ENCODE results near the gene RAI14.

RAI14 gene

DNA sequence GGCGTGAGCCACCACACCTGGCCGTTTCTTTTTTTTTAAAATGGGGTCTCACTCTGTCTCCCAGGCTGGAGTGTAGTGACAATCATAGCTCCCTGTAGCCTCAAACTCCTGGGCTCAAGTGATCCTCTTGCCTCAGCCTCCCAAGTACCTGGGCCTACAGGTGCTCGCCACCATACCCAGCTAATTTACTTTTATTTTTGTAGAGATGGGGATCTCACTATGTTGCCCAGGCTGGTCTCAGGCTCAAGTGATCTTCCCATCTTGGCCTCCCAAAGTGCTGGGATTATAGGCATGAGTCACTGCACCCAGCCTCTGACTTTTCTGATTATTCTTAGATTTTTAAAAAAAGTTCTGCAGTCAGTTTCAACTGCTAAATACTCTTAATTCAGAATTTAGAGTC lies 21.3 kb downstream of the RAI14 start:
- no peaks in the 10 kb centered on the region for H3K27me3 Mint-ChIP-seq
- no peak for DNase-seq
- no peaks in the 10 kb centered on the region for H3K4me1 Mint-ChIP-seq
- no peak overlapping the region for H3K4me3 Mint-ChIP-seq
- no peak for ATAC-seq (replicated peaks)
- no peaks in the 10 kb centered on the region for H3K36me3 Mint-ChIP-seq
- H3K9me3 Mint-ChIP-seq = no peaks in the 10 kb centered on the region
- H3K27ac Mint-ChIP-seq = no peak overlapping the region

DNA sequence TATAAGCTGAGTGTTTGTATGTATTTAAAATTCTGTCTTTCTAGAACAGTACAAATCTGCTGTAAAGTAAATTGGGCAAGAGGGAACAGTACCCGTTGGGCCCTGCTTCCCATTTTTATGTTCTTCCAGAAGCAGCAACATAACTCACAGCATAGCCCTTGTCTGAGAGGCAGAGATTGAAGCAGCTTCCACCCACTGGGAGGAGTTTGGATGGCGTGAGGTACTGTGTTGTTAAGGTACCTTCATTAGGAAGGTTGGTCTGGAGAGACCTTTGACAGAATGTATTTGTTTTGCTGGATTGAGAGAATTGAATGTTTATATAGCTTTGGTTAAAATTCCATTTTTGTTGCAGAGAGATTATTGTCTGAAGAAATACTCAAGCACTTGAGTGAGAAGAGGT lies 24.8 kb downstream of the RAI14 start:
- no peak overlapping the region for H3K4me3 Mint-ChIP-seq
- no peaks in the 10 kb centered on the region for H3K4me1 Mint-ChIP-seq
- DNase-seq = no peak
- no peaks in the 10 kb centered on the region for H3K9me3 Mint-ChIP-seq
- H3K36me3 Mint-ChIP-seq = no peaks in the 10 kb centered on the region
- no peaks in the 10 kb centered on the region for H3K27me3 Mint-ChIP-seq
- H3K27ac Mint-ChIP-seq = no peak overlapping the region
- no peak for ATAC-seq (replicated peaks)

DNA sequence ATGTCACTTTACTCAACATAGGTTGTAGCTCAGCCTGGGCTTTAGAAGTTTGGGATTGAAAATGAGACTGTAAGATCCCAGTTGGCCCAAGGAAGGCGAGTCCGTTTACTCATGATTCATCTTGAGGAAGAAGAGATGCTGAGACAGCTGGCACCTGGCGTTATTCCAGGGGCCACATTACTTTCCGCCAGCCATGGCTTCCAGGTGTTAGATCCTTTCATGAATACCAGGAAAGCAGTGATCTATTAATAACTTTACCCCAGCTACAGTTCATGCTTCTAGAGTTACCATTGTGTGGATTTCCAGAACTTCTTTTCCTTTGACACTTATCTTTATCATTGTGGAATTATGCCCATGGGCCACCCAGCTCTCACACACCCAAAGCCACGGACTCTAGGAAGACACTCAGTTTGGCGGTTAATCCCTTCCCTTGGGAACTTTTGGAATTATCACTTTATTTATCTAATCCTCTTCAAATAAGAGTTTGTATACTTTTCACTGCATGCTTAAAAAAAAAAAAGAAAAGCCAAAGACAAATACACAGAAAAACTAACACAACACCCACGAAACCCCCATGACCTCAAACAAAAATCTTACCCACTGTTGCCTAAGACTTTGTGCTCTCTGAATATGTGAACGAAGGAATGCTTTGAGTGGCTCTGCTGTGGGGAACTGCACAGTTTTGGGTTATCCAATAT lies 26.9 kb downstream of the RAI14 start:
- ATAC-seq (replicated peaks) (no peak), DNase-seq (no peak)
- Mint-ChIP-seq H3K4me3 (no peak overlapping the region), H3K27me3 (no peaks in the 10 kb centered on the region), H3K27ac (no peak overlapping the region), H3K9me3 (no peaks in the 10 kb centered on the region), H3K36me3 (no peaks in the 10 kb centered on the region), H3K4me1 (no peaks in the 10 kb centered on the region)

DNA sequence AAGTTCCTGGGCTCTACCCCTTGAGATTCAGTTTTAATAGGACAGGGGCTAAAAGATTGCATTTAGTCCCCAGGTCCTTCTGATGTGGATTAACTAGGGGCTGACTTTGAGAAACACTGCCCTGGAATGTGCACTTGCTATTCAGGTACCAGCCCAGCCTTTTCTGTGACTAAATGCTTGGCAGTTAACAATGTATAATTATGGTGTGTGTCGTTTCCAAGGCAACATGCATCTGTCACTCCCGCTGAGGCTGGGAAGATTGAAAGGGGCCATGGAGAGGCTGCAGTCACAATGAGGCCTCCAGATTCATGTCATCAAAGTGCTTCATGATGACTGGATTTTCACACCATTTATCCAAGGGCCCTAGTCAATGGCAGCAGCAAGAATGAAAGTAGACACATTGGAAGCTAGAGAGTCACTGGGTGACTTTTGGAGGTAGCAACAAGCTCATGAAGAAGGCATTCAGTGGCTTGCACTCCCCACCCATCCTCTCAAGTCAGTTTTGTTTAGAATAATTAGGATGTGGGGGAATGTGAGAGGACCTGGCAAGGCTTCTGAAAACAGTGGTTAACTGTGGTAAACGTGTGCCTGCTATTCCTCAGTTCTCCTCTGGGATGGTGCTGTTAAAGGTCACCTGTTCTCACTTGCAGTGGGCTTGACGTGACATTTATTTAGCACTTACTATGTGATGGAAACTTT lies 28.3 kb downstream of the RAI14 start:
- H3K4me1 Mint-ChIP-seq = no peaks in the 10 kb centered on the region
- no peaks in the 10 kb centered on the region for H3K36me3 Mint-ChIP-seq
- H3K27me3 Mint-ChIP-seq = no peaks in the 10 kb centered on the region
- H3K27ac Mint-ChIP-seq = no peak overlapping the region
- H3K9me3 Mint-ChIP-seq = no peaks in the 10 kb centered on the region
- no peak for DNase-seq
- ATAC-seq (replicated peaks) = no peak
- no peak overlapping the region for H3K4me3 Mint-ChIP-seq

- DNase-seq (no peak), ATAC-seq (replicated peaks) (no peak)
- no peaks in the 10 kb centered on the region for H3K27me3 Mint-ChIP-seq
- H3K4me1 Mint-ChIP-seq = no peaks in the 10 kb centered on the region
- H3K4me3 Mint-ChIP-seq = no peak overlapping the region
- H3K27ac Mint-ChIP-seq = no peak overlapping the region
- H3K36me3 Mint-ChIP-seq = no peaks in the 10 kb centered on the region
- no peaks in the 10 kb centered on the region for H3K9me3 Mint-ChIP-seq
Observed at GRCh38 chr5:34684980-34685352, 28.8 kb downstream of the RAI14 start.

GRCh38 chr5:34685485-34686165 lies 29.5 kb downstream of the RAI14 start:
- Mint-ChIP-seq H3K9me3 (no peaks in the 10 kb centered on the region), H3K27ac (no peak overlapping the region), H3K27me3 (no peaks in the 10 kb centered on the region), H3K4me1 (no peaks in the 10 kb centered on the region), H3K4me3 (no peak overlapping the region), H3K36me3 (no peaks in the 10 kb centered on the region)
- no peak for DNase-seq
- no peak for ATAC-seq (replicated peaks)

DNA sequence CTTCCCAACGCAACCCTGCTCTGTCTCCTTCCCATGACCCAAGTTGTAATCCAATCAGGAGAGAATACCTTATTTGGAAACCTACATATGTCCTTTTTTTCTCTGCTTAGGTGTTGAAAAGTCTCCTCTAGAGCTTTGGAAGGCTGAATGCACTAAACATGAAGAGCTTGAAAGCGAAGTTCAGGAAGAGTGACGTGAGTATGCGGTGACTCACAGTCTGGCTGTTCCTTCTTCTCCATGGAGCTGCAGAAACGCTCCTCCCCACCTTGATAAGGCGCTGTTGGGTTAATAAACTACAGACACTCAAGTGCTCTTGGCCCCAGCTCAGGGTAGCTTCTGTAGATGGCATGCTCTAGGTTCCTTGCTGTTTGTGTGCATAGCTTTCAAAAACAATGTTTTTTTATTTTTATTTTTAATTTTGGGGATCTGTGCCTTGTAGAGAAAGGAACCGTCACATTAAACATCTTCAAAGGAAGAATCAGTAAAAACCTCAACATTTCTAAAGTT lies 30.7 kb downstream of the RAI14 start:
- Mint-ChIP-seq H3K4me1 (no peaks in the 10 kb centered on the region), H3K9me3 (no peaks in the 10 kb centered on the region), H3K4me3 (no peak overlapping the region), H3K27ac (no peak overlapping the region), H3K27me3 (no peaks in the 10 kb centered on the region), H3K36me3 (no peaks in the 10 kb centered on the region)
- no peak for DNase-seq
- ATAC-seq (replicated peaks) = no peak

- Mint-ChIP-seq H3K36me3 (no peaks in the 10 kb centered on the region), H3K4me1 (no peaks in the 10 kb centered on the region), H3K4me3 (no peak overlapping the region), H3K27ac (no peak overlapping the region), H3K9me3 (no peaks in the 10 kb centered on the region), H3K27me3 (no peaks in the 10 kb centered on the region)
- ATAC-seq (replicated peaks) = no peak
- DNase-seq = no peak
Observed at GRCh38 chr5:34687269-34688011, 31.3 kb downstream of the RAI14 start.

DNA sequence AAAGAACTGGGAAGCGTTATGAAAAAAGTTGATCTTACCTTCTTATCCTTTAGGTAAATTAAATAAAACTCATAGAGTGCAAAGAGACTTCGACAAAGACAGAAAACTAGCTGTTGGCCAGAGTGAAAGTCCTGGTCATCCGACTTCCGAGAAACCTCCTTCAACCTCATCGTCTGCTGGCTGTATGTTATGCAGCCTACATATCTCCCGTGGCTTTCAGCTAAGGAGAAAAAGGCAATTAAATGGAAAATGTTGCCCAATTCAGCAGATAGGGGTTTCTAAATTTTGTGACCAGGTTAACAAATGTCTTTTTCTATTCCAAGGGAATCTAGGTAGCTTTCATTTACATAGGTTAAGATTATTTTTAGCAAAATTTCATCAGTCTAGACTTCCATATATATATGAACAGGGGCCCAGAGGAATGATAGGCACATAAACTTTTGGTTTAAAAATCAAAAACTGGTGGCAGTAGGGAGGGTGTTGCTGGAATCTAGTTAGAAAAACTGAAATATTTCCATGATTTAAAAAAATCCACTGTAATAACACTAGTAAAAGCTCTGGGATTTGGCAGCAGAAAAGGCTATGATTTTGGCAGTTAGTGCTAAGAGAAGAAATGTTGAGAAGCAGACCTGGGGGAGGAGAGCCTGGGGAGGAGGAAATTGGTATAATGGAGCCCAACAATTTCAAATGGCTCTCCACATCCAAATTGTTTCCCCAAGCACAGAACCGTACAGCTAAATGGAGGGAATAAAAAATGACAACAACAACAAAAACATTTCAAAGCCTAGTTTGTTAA lies 32.1 kb downstream of the RAI14 start:
- no peak overlapping the region for H3K4me3 Mint-ChIP-seq
- ATAC-seq (replicated peaks) (no peak), DNase-seq (no peak)
- no peaks in the 10 kb centered on the region for H3K4me1 Mint-ChIP-seq
- no peaks in the 10 kb centered on the region for H3K36me3 Mint-ChIP-seq
- H3K9me3 Mint-ChIP-seq = no peaks in the 10 kb centered on the region
- H3K27me3 Mint-ChIP-seq = no peaks in the 10 kb centered on the region
- H3K27ac Mint-ChIP-seq = no peak overlapping the region

GRCh38 chr5:34690301-34690700 lies 34.2 kb downstream of the RAI14 start:
- Mint-ChIP-seq H3K27me3 (no peaks in the 10 kb centered on the region), H3K9me3 (no peaks in the 10 kb centered on the region), H3K27ac (no peak overlapping the region), H3K4me1 (no peaks in the 10 kb centered on the region), H3K36me3 (no peaks in the 10 kb centered on the region), H3K4me3 (no peak overlapping the region)
- ATAC-seq (replicated peaks) = no peak
- no peak for DNase-seq

GRCh38 chr5:34690898-34691297 lies 34.8 kb downstream of the RAI14 start:
- Mint-ChIP-seq H3K27ac (no peak overlapping the region), H3K4me1 (no peaks in the 10 kb centered on the region), H3K9me3 (no peaks in the 10 kb centered on the region), H3K27me3 (no peaks in the 10 kb centered on the region), H3K36me3 (no peaks in the 10 kb centered on the region), H3K4me3 (no peak overlapping the region)
- ATAC-seq (replicated peaks) (no peak), DNase-seq (no peak)

GRCh38 chr5:34691326-34691725 lies 35.2 kb downstream of the RAI14 start:
- Mint-ChIP-seq H3K27ac (no peak overlapping the region), H3K4me3 (no peak overlapping the region), H3K27me3 (no peaks in the 10 kb centered on the region), H3K9me3 (peaks cover 0 to under 1% of the 10 kb centered on the region in 2 donors), H3K4me1 (no peaks in the 10 kb centered on the region), H3K36me3 (no peaks in the 10 kb centered on the region)
- DNase-seq (no peak), ATAC-seq (replicated peaks) (no peak)

DNA sequence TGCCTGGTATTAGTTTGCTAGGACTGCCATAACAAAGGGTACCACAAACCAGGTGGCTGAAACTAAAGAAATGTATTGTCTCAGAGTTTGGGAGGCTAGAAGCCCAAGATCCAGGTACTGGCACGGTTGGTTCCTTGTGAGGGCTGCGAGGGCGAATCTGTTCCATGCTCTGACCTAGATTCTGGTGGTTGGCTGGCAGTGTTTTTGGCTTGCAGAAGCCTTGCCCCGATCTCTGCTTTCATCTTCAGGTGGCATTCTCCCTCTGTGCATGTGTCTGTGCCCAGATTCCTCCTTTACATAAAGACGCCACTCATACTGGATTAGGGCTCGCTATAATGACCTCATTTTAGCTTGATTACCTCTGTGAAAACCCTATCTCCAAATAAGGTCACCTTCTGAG lies 36.7 kb downstream of the RAI14 start:
- Mint-ChIP-seq H3K27me3 (no peaks in the 10 kb centered on the region), H3K9me3 (peaks cover 0 to 1% of the 10 kb centered on the region in 2 donors), H3K36me3 (no peaks in the 10 kb centered on the region), H3K4me3 (no peak overlapping the region), H3K4me1 (no peaks in the 10 kb centered on the region), H3K27ac (no peak overlapping the region)
- no peak for ATAC-seq (replicated peaks)
- no peak for DNase-seq

DNA sequence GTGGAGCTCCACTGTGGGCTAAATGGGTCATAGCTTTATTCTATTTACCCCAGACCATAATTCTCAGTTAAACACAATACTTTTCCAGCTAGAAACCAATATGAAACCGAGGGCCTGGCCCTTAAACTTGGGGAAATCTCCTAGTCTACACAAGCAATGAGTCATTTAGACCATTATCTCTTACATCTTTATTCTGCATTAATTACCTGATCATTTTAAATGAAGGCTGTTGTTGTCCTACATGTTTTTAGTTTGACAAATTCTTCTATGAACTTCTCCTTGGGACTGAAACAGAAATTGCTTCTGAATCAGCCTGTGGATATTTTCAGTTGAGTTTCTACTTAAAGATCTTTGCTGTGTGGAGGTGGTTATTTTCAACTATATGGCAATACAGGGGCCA lies 37.9 kb downstream of the RAI14 start:
- H3K4me3 Mint-ChIP-seq = no peak overlapping the region
- ATAC-seq (replicated peaks) (no peak), DNase-seq (no peak)
- no peaks in the 10 kb centered on the region for H3K27me3 Mint-ChIP-seq
- no peak overlapping the region for H3K27ac Mint-ChIP-seq
- H3K36me3 Mint-ChIP-seq = no peaks in the 10 kb centered on the region
- peaks cover 0 to 1% of the 10 kb centered on the region in 2 donors for H3K9me3 Mint-ChIP-seq
- H3K4me1 Mint-ChIP-seq = no peaks in the 10 kb centered on the region
